Measurements from ENCODE around the gene C4B. TPM values are rescaled to one million over a fixed set of nuclear protein-coding genes. Genes with fewer than 3 reads are reported as not detected.

Gene C4B
- total and polyA plus RNA-seq, 9 of the 15 experiments (the other 6 are each of a cell fraction or from before 2014, with no cell fraction given), result 0.32 to 8.8 (median 5.4) TPM

- TF ChIP-seq, protein P1, sequence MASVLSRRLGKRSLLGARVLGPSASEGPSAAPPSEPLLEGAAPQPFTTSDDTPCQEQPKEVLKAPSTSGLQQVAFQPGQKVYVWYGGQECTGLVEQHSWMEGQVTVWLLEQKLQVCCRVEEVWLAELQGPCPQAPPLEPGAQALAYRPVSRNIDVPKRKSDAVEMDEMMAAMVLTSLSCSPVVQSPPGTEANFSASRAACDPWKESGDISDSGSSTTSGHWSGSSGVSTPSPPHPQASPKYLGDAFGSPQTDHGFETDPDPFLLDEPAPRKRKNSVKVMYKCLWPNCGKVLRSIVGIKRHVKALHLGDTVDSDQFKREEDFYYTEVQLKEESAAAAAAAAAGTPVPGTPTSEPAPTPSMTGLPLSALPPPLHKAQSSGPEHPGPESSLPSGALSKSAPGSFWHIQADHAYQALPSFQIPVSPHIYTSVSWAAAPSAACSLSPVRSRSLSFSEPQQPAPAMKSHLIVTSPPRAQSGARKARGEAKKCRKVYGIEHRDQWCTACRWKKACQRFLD (CRISPR knock-in tag; IDR thresholded peaks at IDR 0.05), result 0 out of 2 replicates have a peak, but pooled peaks have one; percentile 65
- TF ChIP-seq HNRNPK (IDR thresholded peaks at IDR 0.05; ENCODE audit: low read depth, low read length, poor library complexity, severe bottlenecking) (peak; percentile 71), SMAD3 (CRISPR knock-in tag; conservative IDR thresholded peaks at IDR 0.05) (0 out of 2 replicates have a peak, but pooled peaks have one; percentile 42), POLR2AphosphoS5 (IDR thresholded peaks at IDR 0.05; ENCODE audit: control insufficient read depth, insufficient read depth, low read depth, low read length) (0 out of 2 replicates have a peak, but pooled peaks have one; percentile 32), BRD4 (IDR thresholded peaks at IDR 0.05) (no peak), C11orf30 (IDR thresholded peaks at IDR 0.05; ENCODE audit: low read depth) (peak; percentile 75), FOXJ2 (tag; IDR thresholded peaks at IDR 0.05) (0 out of 2 replicates have a peak, but pooled peaks have one; percentile 20), KDM4B (IDR thresholded peaks at IDR 0.05; ENCODE audit: borderline replicate concordance in 2 of 2, low read depth in 1 of 2) (0 out of 4 replicates have a peak, but pooled peaks of 1 of the 2 experiments have one; percentile 42), HDAC3 (IDR thresholded peaks at IDR 0.05; ENCODE audit: borderline replicate concordance, partially characterized antibody) (peak; percentile 19)
- TF ChIP-seq, protein P2, sequence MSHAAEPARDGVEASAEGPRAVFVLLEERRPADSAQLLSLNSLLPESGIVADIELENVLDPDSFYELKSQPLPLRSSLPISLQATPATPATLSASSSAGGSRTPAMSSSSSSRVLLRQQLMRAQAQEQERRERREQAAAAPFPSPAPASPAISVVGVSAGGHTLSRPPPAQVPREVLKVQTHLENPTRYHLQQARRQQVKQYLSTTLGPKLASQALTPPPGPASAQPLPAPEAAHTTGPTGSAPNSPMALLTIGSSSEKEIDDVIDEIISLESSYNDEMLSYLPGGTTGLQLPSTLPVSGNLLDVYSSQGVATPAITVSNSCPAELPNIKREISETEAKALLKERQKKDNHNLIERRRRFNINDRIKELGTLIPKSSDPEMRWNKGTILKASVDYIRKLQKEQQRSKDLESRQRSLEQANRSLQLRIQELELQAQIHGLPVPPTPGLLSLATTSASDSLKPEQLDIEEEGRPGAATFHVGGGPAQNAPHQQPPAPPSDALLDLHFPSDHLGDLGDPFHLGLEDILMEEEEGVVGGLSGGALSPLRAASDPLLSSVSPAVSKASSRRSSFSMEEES (CRISPR knock-in tag; IDR thresholded peaks at IDR 0.05), result peak; percentile 76
- TF ChIP-seq, protein P3, sequence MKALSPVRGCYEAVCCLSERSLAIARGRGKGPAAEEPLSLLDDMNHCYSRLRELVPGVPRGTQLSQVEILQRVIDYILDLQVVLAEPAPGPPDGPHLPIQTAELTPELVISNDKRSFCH (CRISPR knock-in tag; IDR thresholded peaks at IDR 0.05), result no peak
- TF ChIP-seq, protein P3 (tag; IDR thresholded peaks at IDR 0.05), result peak; percentile 30; the same call in 1 of the 2 replicates
- TF ChIP-seq, protein P4, sequence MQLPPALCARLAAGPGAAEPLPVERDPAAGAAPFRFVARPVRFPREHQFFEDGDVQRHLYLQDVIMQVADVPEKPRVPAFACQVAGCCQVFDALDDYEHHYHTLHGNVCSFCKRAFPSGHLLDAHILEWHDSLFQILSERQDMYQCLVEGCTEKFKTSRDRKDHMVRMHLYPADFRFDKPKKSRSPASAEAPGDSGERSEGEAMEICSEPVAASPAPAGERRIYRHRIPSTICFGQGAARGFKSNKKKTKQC (CRISPR knock-in tag; IDR thresholded peaks at IDR 0.05), result no peak
- TF ChIP-seq, protein P5, sequence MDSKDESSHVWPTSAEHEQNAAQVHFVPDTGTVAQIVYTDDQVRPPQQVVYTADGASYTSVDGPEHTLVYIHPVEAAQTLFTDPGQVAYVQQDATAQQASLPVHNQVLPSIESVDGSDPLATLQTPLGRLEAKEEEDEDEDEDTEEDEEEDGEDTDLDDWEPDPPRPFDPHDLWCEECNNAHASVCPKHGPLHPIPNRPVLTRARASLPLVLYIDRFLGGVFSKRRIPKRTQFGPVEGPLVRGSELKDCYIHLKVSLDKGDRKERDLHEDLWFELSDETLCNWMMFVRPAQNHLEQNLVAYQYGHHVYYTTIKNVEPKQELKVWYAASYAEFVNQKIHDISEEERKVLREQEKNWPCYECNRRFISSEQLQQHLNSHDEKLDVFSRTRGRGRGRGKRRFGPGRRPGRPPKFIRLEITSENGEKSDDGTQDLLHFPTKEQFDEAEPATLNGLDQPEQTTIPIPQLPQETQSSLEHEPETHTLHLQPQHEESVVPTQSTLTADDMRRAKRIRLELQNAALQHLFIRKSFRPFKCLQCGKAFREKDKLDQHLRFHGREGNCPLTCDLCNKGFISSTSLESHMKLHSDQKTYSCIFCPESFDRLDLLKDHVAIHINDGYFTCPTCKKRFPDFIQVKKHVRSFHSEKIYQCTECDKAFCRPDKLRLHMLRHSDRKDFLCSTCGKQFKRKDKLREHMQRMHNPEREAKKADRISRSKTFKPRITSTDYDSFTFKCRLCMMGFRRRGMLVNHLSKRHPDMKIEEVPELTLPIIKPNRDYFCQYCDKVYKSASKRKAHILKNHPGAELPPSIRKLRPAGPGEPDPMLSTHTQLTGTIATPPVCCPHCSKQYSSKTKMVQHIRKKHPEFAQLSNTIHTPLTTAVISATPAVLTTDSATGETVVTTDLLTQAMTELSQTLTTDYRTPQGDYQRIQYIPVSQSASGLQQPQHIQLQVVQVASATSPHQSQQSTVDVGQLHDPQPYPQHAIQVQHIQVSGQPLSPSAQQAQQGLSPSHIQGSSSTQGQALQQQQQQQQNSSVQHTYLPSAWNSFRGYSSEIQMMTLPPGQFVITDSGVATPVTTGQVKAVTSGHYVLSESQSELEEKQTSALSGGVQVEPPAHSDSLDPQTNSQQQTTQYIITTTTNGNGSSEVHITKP (IDR thresholded peaks at IDR 0.05; ENCODE audit: partially characterized antibody), result peak; percentile 45
Observed at GRCh38 chr6:31979238-31979898, 35.2 kb upstream of the C4B start (continued).

Measured in K562 (cell line).